CD4-positive, alpha-beta T cell treated with Interleukin-17A for 1 hour (primary cell): Measurements from ENCODE around the gene LRP10.
"Not testable (repeated sequence)": the region's sequence is repeated elsewhere in the genome, so short reads cannot be mapped to it uniquely, and the experiment has no call there.

Source experiments
- DNase-seq: peaks from one replicate; pipeline ENCODE4 v3.0.0-alpha.2; 2020

The LRP10 gene

GRCh38 chr14:22887260-22887989, 15.9 kb downstream of the LRP10 start:
- peak; percentile 78 for DNase-seq

GRCh38 chr14:22887990-22888378, 16.4 kb downstream of the LRP10 start:
- peak; percentile 23 for DNase-seq

- DNase-seq: peak; percentile 38
Measured at GRCh38 chr14:22888662-22889061, 17.1 kb downstream of the LRP10 start.

GRCh38 chr14:22890416-22890815, 18.9 kb downstream of the LRP10 start:
- no peak for DNase-seq

GRCh38 chr14:22892488-22892887, 20.9 kb downstream of the LRP10 start:
- DNase-seq: no peak

- DNase-seq: no peak
Measured at GRCh38 chr14:22893706-22894105, 22.2 kb downstream of the LRP10 start.

GRCh38 chr14:22895402-22895801, 23.9 kb downstream of the LRP10 start:
- no peak for DNase-seq

GRCh38 chr14:22896356-22896755, 24.8 kb downstream of the LRP10 start:
- no peak for DNase-seq

- no peak for DNase-seq
Measured at GRCh38 chr14:22896760-22897159, 25.2 kb downstream of the LRP10 start.

- DNase-seq: no peak
Measured at GRCh38 chr14:22897357-22897756, 25.8 kb downstream of the LRP10 start.

GRCh38 chr14:22898302-22899090, 27.0 kb downstream of the LRP10 start:
- DNase-seq: no peak

GRCh38 chr14:22900081-22900799, 28.7 kb downstream of the LRP10 start:
- peak; percentile 82 for DNase-seq

GRCh38 chr14:22901799-22902198, 30.3 kb downstream of the LRP10 start:
- DNase-seq: no peak

- no peak for DNase-seq
Measured at GRCh38 chr14:22903742-22904087, 32.2 kb downstream of the LRP10 start.

GRCh38 chr14:22905627-22906026, 34.1 kb downstream of the LRP10 start:
- no peak for DNase-seq

GRCh38 chr14:22906073-22906472, 34.5 kb downstream of the LRP10 start:
- no peak for DNase-seq

- DNase-seq: no peak
Measured at GRCh38 chr14:22907429-22907828, 35.9 kb downstream of the LRP10 start.

- no peak for DNase-seq
Measured at GRCh38 chr14:22908601-22909000, 37.1 kb downstream of the LRP10 start.

GRCh38 chr14:22910916-22911315, 39.4 kb downstream of the LRP10 start:
- DNase-seq: no peak

GRCh38 chr14:22914836-22915235, 43.3 kb downstream of the LRP10 start:
- DNase-seq: not testable (repeated sequence)

- no peak for DNase-seq
Measured at GRCh38 chr14:22915886-22916521, 44.5 kb downstream of the LRP10 start.

- peak; percentile 100 for DNase-seq
Measured at GRCh38 chr14:22918804-22919600, 47.5 kb downstream of the LRP10 start, which contains the start of gene RBM23. RBM23 (minus strand) TSS chr14:22919149.

GRCh38 chr14:22919601-22919921, 48.0 kb downstream of the LRP10 start:
- DNase-seq: no peak
